Mesenchymal stem cell (in vitro differentiated cells and primary cell): ENCODE measurements around the gene FSCN2.
"Not testable (repeated sequence)": the region's sequence is repeated elsewhere in the genome, so short reads cannot be mapped to it uniquely, and the experiment has no call there.

Experiments used
- DNase-seq: peaks from one replicate; pipeline ENCODE4 v3.0.0-alpha.2; 2013
- H2AFZ ChIP-seq: one replicate; pipeline ENCODE4 v1.6.1; 2013; ENCODE audit warnings: low read depth, mild to moderate bottlenecking, control low read depth, inconsistent platforms, low read length, moderate library complexity
- H2AK5ac ChIP-seq: 2 replicates; pipeline ENCODE4 v1.6.1; 2013; ENCODE audit warnings: low read length, moderate library complexity, mild to moderate bottlenecking, inconsistent platforms; ENCODE audit not compliant: severe bottlenecking
- H2BK120ac ChIP-seq: one replicate; pipeline ENCODE4 v1.6.1; 2013; ENCODE audit warnings: low read depth, mild to moderate bottlenecking, inconsistent platforms, low read length, moderate library complexity
- H2BK12ac ChIP-seq, 2 experiments: one replicate each; pipeline ENCODE4 v1.6.1; 2013; ENCODE audit warnings: inconsistent platforms in 2 of 2, low read length in 2 of 2, mild to moderate bottlenecking in 2 of 2, moderate library complexity in 2 of 2, control low read depth in 1 of 2
- H2BK15ac ChIP-seq: one replicate; pipeline ENCODE4 v1.6.1; 2013; ENCODE audit warnings: mild to moderate bottlenecking, low read depth, inconsistent platforms; ENCODE audit not compliant: poor library complexity, severe bottlenecking
- H2BK5ac ChIP-seq: 2 replicates; pipeline ENCODE4 v1.6.1; 2013; ENCODE audit warnings: low read depth, mild to moderate bottlenecking, low read length, control low read depth, inconsistent platforms; ENCODE audit not compliant: poor library complexity, severe bottlenecking
- H3K14ac ChIP-seq, 2 experiments: one replicate each; pipeline ENCODE4 v1.6.1; 2013; ENCODE audit warnings: inconsistent platforms in 2 of 2, low read length in 2 of 2, control low read depth in 1 of 2, mild to moderate bottlenecking in 1 of 2, moderate library complexity in 1 of 2
- H3K18ac ChIP-seq, 2 experiments: one replicate each; pipeline ENCODE4 v1.6.1; 2013; ENCODE audit warnings: inconsistent platforms in 2 of 2, low read length in 2 of 2, control low read depth in 1 of 2, low read depth in 1 of 2, mild to moderate bottlenecking in 1 of 2
- H3K23ac ChIP-seq, 2 experiments: one replicate each; pipeline ENCODE4 v1.6.1; 2013; ENCODE audit warnings: inconsistent platforms in 2 of 2, low read length in 2 of 2, mild to moderate bottlenecking in 2 of 2, moderate library complexity in 2 of 2, control low read depth in 1 of 2
- H3K27ac ChIP-seq: 2 replicates; pipeline ENCODE4 v1.5.1; 2013; ENCODE audit warnings: mild to moderate bottlenecking, moderate library complexity, low read length, control low read depth, inconsistent platforms; ENCODE audit not compliant: poor library complexity, severe bottlenecking
- H3K27me3 ChIP-seq, 2 experiments: 2 replicates each; pipeline versions ENCODE4 v1.6.1 to v1.7.0; 2013; ENCODE audit warnings: low read length in 2 of 2, mild to moderate bottlenecking in 2 of 2, moderate library complexity in 2 of 2, control low read depth in 1 of 2, inconsistent platforms in 1 of 2; ENCODE audit not compliant: control insufficient read depth in 1 of 2, insufficient read depth in 1 of 2
- H3K36me3 ChIP-seq, 2 experiments: 2 replicates each; pipeline versions ENCODE4 v1.6.1 to v1.7.0; 2013; ENCODE audit warnings: low read length in 2 of 2, control low read depth in 1 of 2, inconsistent platforms in 1 of 2, low read depth in 1 of 2, mild to moderate bottlenecking in 1 of 2; ENCODE audit not compliant: insufficient read depth in 2 of 2, control insufficient read depth in 1 of 2
- H3K4ac ChIP-seq, 2 experiments: one replicate each; pipeline ENCODE4 v1.6.1; 2013; ENCODE audit warnings: inconsistent platforms in 2 of 2, low read length in 2 of 2, mild to moderate bottlenecking in 2 of 2, moderate library complexity in 2 of 2, control low read depth in 1 of 2, low read depth in 1 of 2
- H3K4me1 ChIP-seq: 2 replicates; pipeline ENCODE4 v1.6.1; 2013; ENCODE audit warnings: low read depth, low read length, control low read depth; ENCODE audit not compliant: control insufficient read depth, insufficient read depth
- H3K4me2 ChIP-seq: 2 replicates; pipeline ENCODE4 v1.6.1; 2013; ENCODE audit warnings: low read length, mild to moderate bottlenecking, inconsistent platforms; ENCODE audit not compliant: poor library complexity, severe bottlenecking
- H3K4me3 ChIP-seq, 2 experiments: 2 replicates each; pipeline versions ENCODE4 v1.5.1 to v1.7.0; 2013; ENCODE audit warnings: low read length in 2 of 2, mild to moderate bottlenecking in 2 of 2, control low read depth in 1 of 2, low read depth in 1 of 2; ENCODE audit not compliant: insufficient read depth in 1 of 2
- H3K79me1 ChIP-seq: replicated peaks from 2 replicates; pipeline ENCODE4 v1.6.1; 2013; ENCODE audit warnings: mild to moderate bottlenecking, control low read depth, low read length, inconsistent platforms; ENCODE audit not compliant: poor library complexity, severe bottlenecking
- H3K9ac ChIP-seq: 2 replicates; pipeline ENCODE4 v1.7.0; 2013; ENCODE audit warnings: mild to moderate bottlenecking, low read length, moderate library complexity
- H3K9me3 ChIP-seq: 2 replicates; pipeline ENCODE4 v1.7.0; 2013; ENCODE audit warnings: mild to moderate bottlenecking, low read length; ENCODE audit not compliant: control insufficient read depth
- H4K8ac ChIP-seq: one replicate; pipeline ENCODE4 v1.6.1; 2013; ENCODE audit warnings: inconsistent platforms, mild to moderate bottlenecking, low read length, moderate library complexity
- H4K91ac ChIP-seq: one replicate; pipeline ENCODE4 v1.6.1; 2013; ENCODE audit warnings: mild to moderate bottlenecking, low read length, inconsistent platforms
- WGBS: methylation state at CpG from one replicate; pipeline ENCODE4 v1.1.7; 2013; ENCODE audit warnings: mixed read lengths; 5-methylcytosine and 5-hydroxymethylcytosine counted together

Gene FSCN2

GRCh38 chr17:81528651-81529436, 667 bp downstream of the FSCN2 start:
- no peak overlapping the region for H2BK120ac ChIP-seq
- no peak overlapping the region for H3K4me3 ChIP-seq
- H3K18ac ChIP-seq, result no peak overlapping the region
- no peaks in the 10 kb centered on the region for H3K79me1 ChIP-seq
- peaks cover 9% of the 10 kb centered on the region for H3K4me1 ChIP-seq
- no peak overlapping the region for H3K27ac ChIP-seq
- no peak for DNase-seq
- WGBS, result 93% methylated on average over 62 of the region's 62 CpGs
- no peak overlapping the region for H3K14ac ChIP-seq
- peaks cover 0 to 4% of the 10 kb centered on the region in 2 experiments for H3K36me3 ChIP-seq
- H3K23ac ChIP-seq, result no peak overlapping the region
- H3K9me3 ChIP-seq, result no peaks in the 10 kb centered on the region
- H3K9ac ChIP-seq, result no peak overlapping the region
- no peak overlapping the region for H3K4me2 ChIP-seq
- no peak overlapping the region for H4K91ac ChIP-seq
- no peak overlapping the region for H3K4ac ChIP-seq
- H2BK5ac ChIP-seq, result no peak overlapping the region
- H3K27me3 ChIP-seq, result peaks cover 0 to 51% of the 10 kb centered on the region in 2 experiments
- H4K8ac ChIP-seq, result no peak overlapping the region
- H2BK15ac ChIP-seq, result no peak overlapping the region
- no peak overlapping the region for H2BK12ac ChIP-seq
- H2AFZ ChIP-seq, result no peak overlapping the region
- no peak overlapping the region for H2AK5ac ChIP-seq

DNA sequence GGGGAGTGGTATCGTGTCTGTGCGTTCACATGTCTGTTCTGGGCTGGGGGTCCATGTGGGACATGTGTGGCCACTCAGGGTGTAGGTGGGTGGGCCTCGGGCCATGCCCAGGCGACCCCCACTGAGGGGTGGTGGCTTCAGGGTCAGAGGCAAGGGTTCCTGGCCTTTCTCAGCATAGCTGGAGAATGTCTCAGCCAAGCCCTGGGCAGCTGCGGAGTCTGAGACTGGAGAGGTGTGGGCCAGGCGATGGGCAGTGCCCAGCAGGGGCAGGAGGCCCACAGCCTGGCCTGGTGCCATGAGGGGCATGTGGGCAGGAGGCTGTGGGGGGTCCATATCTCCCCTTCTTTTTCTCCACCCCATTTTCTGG, 1.2 kb downstream of the FSCN2 start:
- no peak overlapping the region for H3K4ac ChIP-seq
- H3K4me3 ChIP-seq, result no peak overlapping the region
- H2BK120ac ChIP-seq, result no peak overlapping the region
- H2AK5ac ChIP-seq, result no peak overlapping the region
- H3K9ac ChIP-seq, result no peak overlapping the region
- no peaks in the 10 kb centered on the region for H3K79me1 ChIP-seq
- H3K4me1 ChIP-seq, result peaks cover 5% of the 10 kb centered on the region
- no peak overlapping the region for H3K18ac ChIP-seq
- no peak overlapping the region for H3K23ac ChIP-seq
- 83% methylated on average over 6 of the region's 6 CpGs for WGBS
- H3K14ac ChIP-seq, result no peak overlapping the region
- H2BK12ac ChIP-seq, result no peak overlapping the region
- H3K27me3 ChIP-seq, result peaks cover 1 to 51% of the 10 kb centered on the region in 2 experiments
- H3K9me3 ChIP-seq, result no peaks in the 10 kb centered on the region
- H3K27ac ChIP-seq, result no peak overlapping the region
- DNase-seq, result no peak
- no peak overlapping the region for H3K4me2 ChIP-seq
- H4K91ac ChIP-seq, result no peak overlapping the region
- H2BK15ac ChIP-seq, result no peak overlapping the region
- H2BK5ac ChIP-seq, result no peak overlapping the region
- H4K8ac ChIP-seq, result no peak overlapping the region
- peaks cover 0 to 4% of the 10 kb centered on the region in 2 experiments for H3K36me3 ChIP-seq
- no peak overlapping the region for H2AFZ ChIP-seq

DNA sequence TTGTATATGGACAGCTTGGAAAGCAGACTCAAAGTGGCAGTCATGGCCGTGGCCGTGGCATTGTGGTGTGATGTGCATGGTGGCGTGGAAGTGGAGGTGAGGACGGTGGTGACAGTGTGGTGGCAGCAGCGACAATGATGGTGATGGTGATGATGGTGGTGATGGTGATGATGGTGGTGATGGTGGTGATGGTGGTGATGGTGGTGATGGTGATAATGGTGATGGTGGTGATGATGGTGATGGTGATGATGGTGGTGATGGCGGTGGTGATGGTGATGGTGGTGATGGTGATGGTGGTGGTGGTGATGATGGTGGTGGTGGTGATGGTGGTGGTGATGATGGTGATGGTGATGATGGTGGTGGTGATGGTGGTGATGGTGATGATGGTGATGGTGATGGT, 2.8 kb downstream of the FSCN2 start:
- not testable (repeated sequence) for H3K79me1 ChIP-seq, H2AFZ ChIP-seq, H3K14ac ChIP-seq, H2BK120ac ChIP-seq, H3K23ac ChIP-seq, H3K18ac ChIP-seq, H4K91ac ChIP-seq, H3K4me3 ChIP-seq, H3K4me2 ChIP-seq, DNase-seq, H3K9ac ChIP-seq, H3K36me3 ChIP-seq, H2BK12ac ChIP-seq, H3K4ac ChIP-seq, H3K27ac ChIP-seq, H4K8ac ChIP-seq, H3K9me3 ChIP-seq, H2BK15ac ChIP-seq, H2AK5ac ChIP-seq, H2BK5ac ChIP-seq, H3K4me1 ChIP-seq
- H3K27me3 ChIP-seq, result peaks cover 7 to 56% of the 10 kb centered on the region in 2 experiments
- WGBS, result 84% methylated on average over 6 of the region's 6 CpGs

- not testable (repeated sequence) for H2AFZ ChIP-seq, H3K36me3 ChIP-seq, H4K91ac ChIP-seq, DNase-seq, H2AK5ac ChIP-seq, H3K27ac ChIP-seq, H3K4me2 ChIP-seq, H2BK12ac ChIP-seq, H3K23ac ChIP-seq, H3K9me3 ChIP-seq, H2BK120ac ChIP-seq, H3K4me1 ChIP-seq, H3K9ac ChIP-seq, H3K79me1 ChIP-seq, H4K8ac ChIP-seq, H3K14ac ChIP-seq, H2BK15ac ChIP-seq, H3K4me3 ChIP-seq, H3K4ac ChIP-seq, H2BK5ac ChIP-seq, H3K18ac ChIP-seq
- H3K27me3 ChIP-seq, result peaks cover 14 to 59% of the 10 kb centered on the region in 2 experiments
- 97% methylated on average over 3 of the region's 3 CpGs for WGBS
Observed at GRCh38 chr17:81531998-81532404, 3.8 kb downstream of the FSCN2 start.
